Heart left ventricle (tissue), 16 donors: ENCODE data around the gene ACADVL. TPM values are rescaled to one million over a fixed set of nuclear protein-coding genes. Genes with fewer than 3 reads are reported as not detected.

Source experiments
- ATAC-seq, 4 donors: fragments of 200-7000 bp; cut with Tn5 transposase; one replicate each; pipeline ENCODE4 v1.9.1; 2020 to 2022; ENCODE audit warnings: moderate library complexity in 4 of 4, mild to moderate bottlenecking in 3 of 4, moderate number of reproducible peaks in 1 of 4
- DNase-seq, 5 donors: peaks; one replicate each; pipeline ENCODE4 v3.0.0-alpha.2; 2020
- H3K27ac ChIP-seq, 12 donors: fragments of 200-600 bp; sonication (generic) in 4 of 12; one replicate each; pipeline versions ENCODE4 v1.5.0 to v1.8.0; 2016 to 2022; ENCODE audit warnings: mild to moderate bottlenecking in 2 of 12
- H3K27me3 ChIP-seq, 9 donors: fragments of 200-600 bp; sonication (generic) in 2 of 9; one replicate each; pipeline versions ENCODE4 v1.5.1 to v1.8.0; 2016 to 2022; ENCODE audit warnings: mild to moderate bottlenecking in 3 of 9
- H3K36me3 ChIP-seq, 9 donors: fragments of 200-600 bp; sonication (generic) in 2 of 9; one replicate each; pipeline versions ENCODE4 v1.5.0 to v1.8.0; 2018 to 2022; ENCODE audit warnings: mild to moderate bottlenecking in 2 of 9
- H3K4me1 ChIP-seq, 12 donors: fragments of 200-600 bp; sonication (generic) in 4 of 12; one replicate each; pipeline versions ENCODE4 v1.5.0 to v1.8.0; 2016 to 2022; ENCODE audit warnings: mild to moderate bottlenecking in 3 of 12
- H3K4me3 ChIP-seq, 12 donors: fragments of 200-600 bp; sonication (generic) in 4 of 12; one replicate each; pipeline versions ENCODE4 v1.5.0 to v1.8.0; 2017 to 2022; ENCODE audit warnings: mild to moderate bottlenecking in 9 of 12, moderate library complexity in 4 of 12
- H3K9me3 ChIP-seq, 12 donors: fragments of 200-600 bp; sonication (generic) in 4 of 12; one replicate each; pipeline versions ENCODE4 v1.5.0 to v1.8.0; 2016 to 2022; ENCODE audit warnings: mild to moderate bottlenecking in 1 of 12
- CTCF ChIP-seq, 12 donors: fragments of 200-600 bp; sonication (generic) in 4 of 12; IDR thresholded peaks; one replicate each; pipeline versions ENCODE4 v1.5.0 to v1.8.0; 2018 to 2022; ENCODE audit warnings: antibody characterized with exemption in 12 of 12, mild to moderate bottlenecking in 5 of 12
- POLR2A ChIP-seq, 2 donors: fragments of 450-650 bp; IDR thresholded peaks; one replicate each; pipeline ENCODE4 v1.6.1; 2017; ENCODE audit warnings: antibody characterized with exemption in 2 of 2, mild to moderate bottlenecking in 2 of 2, moderate library complexity in 2 of 2
- WGBS, 4 donors: extraction: QIAGEN DNeasy Blood & Tissue Kit in 2 of 4; methylation state at CpG; one replicate each; pipeline versions ENCODE4 v1.1.5 to v1.1.7; 2013 to 2018; 5-methylcytosine and 5-hydroxymethylcytosine counted together
- intact Hi-C, 10 donors: fragments of 100-400 bp; cut with DNase I; formaldehyde crosslinking; loops; one replicate each; pipeline versions ENCODE4 v1.11.1 to v1.14.2; 2022
- polyA plus RNA-seq, 2 donors: library from polyadenylated mRNA; stranded (reverse); fragments of 200-250 nt; gene quantifications; one replicate each; pipeline ENCODE4 v1.2.3, GENCODE V29; 2013
- total RNA-seq, 9 donors: library from RNA; depleted of rRNA in 2 of 9; stranded (reverse); fragments of >200 nt in 2 of 9; fragmentation: NEBNext Ultra II Directional in 3 of 9; extraction: Animal tissue kit (Norgen Biotek cat#: 25700) in 3 of 9; gene quantifications; one replicate each; pipeline versions ENCODE4 v1.1.0 to v1.2.4, GENCODE V29; 2016 to 2023
- donor health status: ischemic (EF 13 %, LVEDD 7.1; RV severe dilation, severe dysfunction).
- donor health status: healthy with polysubstance abuse.
- donor health status: DM: no; HTN: yes; CAD: no.
- donor health status: DM: no; HTN: no; CAD: no.
- donor health status: ischemic (EF 25% LVEDD 6.9; RV normal size, moderate dysfunction).
- donor health status: ischemic (EF 25% LVEDD 5.7; RV mildly dilated, moderate dysfunction).
- donor health status: healthy.
- donor health status: DM: yes; HTN: yes; CAD: no.
- donor health status: ischemic (EF 35%, LVEDD 5.7; RV mildly dilated, moderate dysfunction).
- donor health status: nonischemic (EF 11% LVEDD 7.7; RV severe dilation, severe dysfunction).
- donor health status: DM: yes; HTN: yes; CAD: no.
- donor health status: PGD.
- donor health status: ischemic (EF 29% LVEDD 5.4; RV normal size, mild dysfunction).
- donor health status: nonischemic (EF 23%, LVEDD 6.1; RV moderate dilation, normal function).

ACADVL gene
- total and polyA plus RNA-seq, 11 donors = 601 to 2,758 (median 1,385) TPM

- peak in 2 of 4 donors; percentile 4 to 17 for ATAC-seq
- intact Hi-C loops = loop anchor here in 3 of 10 donors (2.0 to 10.0 kb wide), 4 partner anchors 17 to 607 kb away; partner anchors contain the start of genes CD68 (in 1 of the 3), POLR2A (in 1 of the 3) and SLC35G6 (in 1 of the 3)
- no peaks in the 10 kb centered on the region for H3K27me3 ChIP-seq
- TF ChIP-seq POLR2A (IDR thresholded peaks at IDR 0.05) (no peak), CTCF (IDR thresholded peaks at IDR 0.05) (no peak)
- peak overlapping the region; percentile 57 to 98 (median 94) for H3K27ac ChIP-seq
- no peaks in the 10 kb centered on the region for H3K9me3 ChIP-seq
- DNase-seq = peak; percentile 86 to 90 (median 87)
- peaks cover 10 to 58% (median 39%) of the 10 kb centered on the region in 12 donors for H3K4me1 ChIP-seq
- H3K4me3 ChIP-seq = peak overlapping the region; percentile 66 to 98 (median 90)
- 1 to 2% (median 1%) methylated on average over 39 to 70 of the region's 73 CpGs for WGBS, 4 donors
- peaks cover 0 to 38% (median 29%) of the 10 kb centered on the region in 9 donors for H3K36me3 ChIP-seq
These were observed 18.2 kb downstream of the ACADVL start for GRCh38 chr17:7237761-7238419.

GRCh38 chr17:7238420-7239090, 18.8 kb downstream of the ACADVL start:
- intact Hi-C loops = loop anchor here in 3 of 10 donors (1.0 to 10.0 kb wide), 5 partner anchors 14 to 606 kb away; partner anchors contain the start of genes CD68 (in 1 of the 3), EIF5A (in 1 of the 3), ELP5 (in 1 of the 3) and POLR2A (in 1 of the 3)
- Histone ChIP-seq H3K27me3 (no peaks in the 10 kb centered on the region), H3K27ac (peak overlapping the region; percentile 81 to 98 (median 94)), H3K36me3 (peaks cover 0 to 38% (median 29%) of the 10 kb centered on the region in 9 donors), H3K4me1 (peaks cover 5 to 56% (median 37%) of the 10 kb centered on the region in 12 donors), H3K9me3 (no peaks in the 10 kb centered on the region), H3K4me3 (peak overlapping the region; percentile 66 to 98 (median 90))
- ATAC-seq (no peak), DNase-seq (peak in 1 of 5 donors; percentile 61)
- 1% methylated on average over 31 to 39 of the region's 39 CpGs for WGBS, 4 donors
- TF ChIP-seq CTCF (IDR thresholded peaks at IDR 0.05) (no peak), POLR2A (IDR thresholded peaks at IDR 0.05) (no peak)

GRCh38 chr17:7239091-7240027, 19.6 kb downstream of the ACADVL start, which contains the start of gene PHF23:
Gene PHF23, minus strand, starts transcription at chr17:7239457. Its CDS starts 178 bp downstream, at chr17:7239279.
- Histone ChIP-seq H3K4me3 (peak within 1 kb of the TSS; percentile 66 to 98 (median 90)), H3K36me3 (peaks cover 0 to 46% (median 35%) of the 10 kb centered on the region in 9 donors), H3K27me3 (no peaks in the 10 kb centered on the region), H3K9me3 (no peaks in the 10 kb centered on the region), H3K4me1 (peaks cover 5 to 58% (median 40%) of the 10 kb centered on the region in 12 donors), H3K27ac (peak within 1 kb of the TSS; percentile 81 to 98 (median 94))
- DNase-seq (peak; percentile 99 to 100 (median 99)), ATAC-seq (peak; percentile 79 to 86 (median 84))
- intact Hi-C loops = loop anchor here in 4 of 10 donors (1.0 to 10.0 kb wide), 5 partner anchors 13 to 605 kb away; partner anchors contain the start of genes CD68 (in 2 of the 4), EIF5A (in 1 of the 4), ELP5 (in 1 of the 4) and POLR2A (in 1 of the 4)
- WGBS, 4 donors = 1 to 2% (median 1%) methylated on average over 53 to 72 of the region's 72 CpGs
- TF ChIP-seq CTCF (IDR thresholded peaks at IDR 0.05) = peak in 1 of 12 donors; percentile 9
- TF ChIP-seq POLR2A (IDR thresholded peaks at IDR 0.05) = peak in 1 of 2 donors; percentile 56
